ENCODE results near the gene RBMXL3.
"Not testable (repeated sequence)": the region's sequence is repeated elsewhere in the genome, so short reads cannot be mapped to it uniquely, and the experiment has no call there.

RBMXL3 gene

GRCh38 chrX:115189110-115189509, at the start of gene RBMXL3:
TSS of gene RBMXL3 (plus strand) at chrX:115189410. CDS start at chrX:115189442, 32 bp downstream.
- H3K27ac Mint-ChIP-seq: no peak within 1 kb of the TSS
- H3K9me3 Mint-ChIP-seq: no peaks in the 10 kb centered on the region
- H3K4me1 Mint-ChIP-seq (ENCODE audit: low read depth): no peaks in the 10 kb centered on the region
- H3K4me3 Mint-ChIP-seq: no peak within 1 kb of the TSS
- H3K36me3 Mint-ChIP-seq (ENCODE audit: low read depth): no peaks in the 10 kb centered on the region
- H3K27me3 Mint-ChIP-seq: no peaks in the 10 kb centered on the region

- Mint-ChIP-seq H3K9me3 (no peaks in the 10 kb centered on the region), H3K4me1 (ENCODE audit: low read depth) (no peaks in the 10 kb centered on the region), H3K27ac (no peak overlapping the region), H3K27me3 (no peaks in the 10 kb centered on the region), H3K4me3 (no peak overlapping the region), H3K36me3 (ENCODE audit: low read depth) (no peaks in the 10 kb centered on the region)
These were observed 47.2 kb upstream of the RBMXL3 start for GRCh38 chrX:115142057-115142456.

GRCh38 chrX:115147220-115147619, 42.0 kb upstream of the RBMXL3 start:
- H3K27ac Mint-ChIP-seq: no peak overlapping the region
- no peaks in the 10 kb centered on the region for H3K4me1 Mint-ChIP-seq (ENCODE audit: low read depth)
- H3K36me3 Mint-ChIP-seq (ENCODE audit: low read depth): no peaks in the 10 kb centered on the region
- no peaks in the 10 kb centered on the region for H3K9me3 Mint-ChIP-seq
- H3K27me3 Mint-ChIP-seq: no peaks in the 10 kb centered on the region
- H3K4me3 Mint-ChIP-seq: no peak overlapping the region

GRCh38 chrX:115173181-115173580, 16.0 kb upstream of the RBMXL3 start:
- Mint-ChIP-seq H3K4me3 (no peak overlapping the region), H3K27ac (no peak overlapping the region)

DNA sequence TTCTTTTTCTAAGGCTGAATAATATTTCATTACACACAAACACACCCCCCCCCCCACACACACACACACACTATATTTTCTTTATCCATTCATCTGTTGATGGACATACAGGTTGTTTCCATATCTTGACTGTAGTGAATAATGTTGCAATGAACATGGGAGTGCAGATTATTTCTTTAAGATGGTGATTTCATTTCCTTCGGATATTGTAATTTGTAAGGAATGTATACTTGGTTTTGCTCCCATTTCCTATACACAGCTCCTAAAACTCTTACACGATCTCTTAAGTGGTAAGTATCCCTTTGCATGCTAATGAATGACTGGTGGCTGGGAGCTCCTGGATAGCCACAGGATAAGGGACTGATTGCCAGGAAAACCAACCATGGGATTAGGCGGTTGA, 14.7 kb upstream of the RBMXL3 start:
- no peak overlapping the region for H3K27ac Mint-ChIP-seq
- no peak overlapping the region for H3K4me3 Mint-ChIP-seq
- no peaks in the 10 kb centered on the region for H3K4me1 Mint-ChIP-seq (ENCODE audit: low read depth)
- H3K9me3 Mint-ChIP-seq: no peaks in the 10 kb centered on the region
- H3K36me3 Mint-ChIP-seq (ENCODE audit: low read depth): no peaks in the 10 kb centered on the region
- H3K27me3 Mint-ChIP-seq: no peaks in the 10 kb centered on the region

More at GRCh38 chrX:115173181-115173580, 16.0 kb upstream of the RBMXL3 start:
- Mint-ChIP-seq H3K9me3 (no peaks in the 10 kb centered on the region), H3K27me3 (no peaks in the 10 kb centered on the region), H3K4me1 (ENCODE audit: low read depth) (no peaks in the 10 kb centered on the region), H3K36me3 (ENCODE audit: low read depth) (no peaks in the 10 kb centered on the region)

DNA sequence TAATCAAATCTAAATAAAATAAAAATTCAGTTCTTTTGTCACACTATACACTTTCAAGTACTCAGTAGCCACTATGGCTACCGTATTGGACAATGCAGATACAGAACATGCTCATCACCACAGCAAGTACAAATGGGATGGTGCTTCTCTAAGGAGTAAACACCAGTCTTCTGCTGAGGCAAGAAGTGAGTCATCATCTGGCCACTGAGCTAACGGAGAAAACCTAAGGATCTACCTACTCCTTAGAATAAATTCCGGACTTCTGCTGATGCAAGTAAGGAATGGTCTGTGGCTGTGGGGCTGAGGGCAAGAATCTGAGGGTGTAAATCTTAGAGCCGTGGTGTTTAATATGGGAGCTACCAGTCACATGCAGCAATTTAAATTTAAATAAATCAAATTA, 11.3 kb upstream of the RBMXL3 start:
- H3K27ac Mint-ChIP-seq: no peak overlapping the region
- H3K27me3 Mint-ChIP-seq: no peaks in the 10 kb centered on the region
- H3K4me3 Mint-ChIP-seq: no peak overlapping the region
- H3K36me3 Mint-ChIP-seq (ENCODE audit: low read depth): no peaks in the 10 kb centered on the region
- no peaks in the 10 kb centered on the region for H3K4me1 Mint-ChIP-seq (ENCODE audit: low read depth)
- no peaks in the 10 kb centered on the region for H3K9me3 Mint-ChIP-seq

DNA sequence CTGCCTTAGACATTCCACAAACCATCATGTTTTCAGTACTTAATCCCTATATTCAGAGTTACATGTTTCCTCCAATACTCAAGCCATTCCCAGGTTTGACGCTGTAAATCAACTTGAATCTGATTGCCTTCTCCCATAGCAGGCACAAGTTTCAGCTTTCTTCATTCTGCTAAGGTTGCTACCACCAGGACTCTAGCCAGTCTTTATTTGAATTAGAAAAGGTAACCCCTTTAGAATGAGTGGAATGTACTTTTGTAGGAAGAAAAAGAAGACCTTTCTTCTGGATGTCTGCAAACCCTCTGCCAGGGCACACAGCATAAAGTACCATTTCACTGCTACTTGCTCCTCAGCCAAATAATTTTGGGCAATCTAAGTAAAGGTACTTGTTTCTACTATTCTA, 10.7 kb upstream of the RBMXL3 start:
- Mint-ChIP-seq H3K9me3 (no peaks in the 10 kb centered on the region), H3K4me3 (no peak overlapping the region), H3K4me1 (ENCODE audit: low read depth) (no peaks in the 10 kb centered on the region), H3K27me3 (no peaks in the 10 kb centered on the region), H3K36me3 (ENCODE audit: low read depth) (no peaks in the 10 kb centered on the region), H3K27ac (no peak overlapping the region)

DNA sequence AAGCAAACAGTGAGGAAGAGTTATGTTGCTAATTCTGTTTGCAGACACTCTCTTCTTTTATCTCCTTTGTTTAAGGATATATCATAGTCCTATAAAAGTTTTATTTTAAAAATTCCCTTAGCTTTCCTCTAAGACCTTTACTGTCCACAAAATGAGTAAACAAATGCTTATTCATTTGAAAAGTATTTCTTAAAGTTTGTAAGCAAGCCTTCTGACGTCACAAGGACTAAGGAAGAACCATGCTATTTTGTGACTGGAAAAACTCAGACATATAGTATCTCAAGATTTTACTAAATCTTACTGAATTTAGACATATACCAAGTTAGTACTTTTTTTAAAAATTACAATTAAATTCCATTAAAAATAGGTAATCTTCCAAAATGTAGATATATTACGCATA, 5.2 kb upstream of the RBMXL3 start:
- no peak overlapping the region for H3K27ac Mint-ChIP-seq
- H3K36me3 Mint-ChIP-seq (ENCODE audit: low read depth): no peaks in the 10 kb centered on the region
- H3K9me3 Mint-ChIP-seq: no peaks in the 10 kb centered on the region

GRCh38 chrX:115189646-115190635, 731 bp downstream of the RBMXL3 start:
- Mint-ChIP-seq H3K4me1 (ENCODE audit: low read depth) (no peaks in the 10 kb centered on the region), H3K9me3 (no peaks in the 10 kb centered on the region), H3K4me3 (no peak overlapping the region), H3K27ac (no peak overlapping the region), H3K36me3 (ENCODE audit: low read depth) (no peaks in the 10 kb centered on the region), H3K27me3 (no peaks in the 10 kb centered on the region)

More for the DNA sequence above, 5.2 kb upstream of the RBMXL3 start:
- H3K4me1 Mint-ChIP-seq (ENCODE audit: low read depth): no peaks in the 10 kb centered on the region
- no peak overlapping the region for H3K4me3 Mint-ChIP-seq
- no peaks in the 10 kb centered on the region for H3K27me3 Mint-ChIP-seq

GRCh38 chrX:115190636-115191489, 1.7 kb downstream of the RBMXL3 start:
- Mint-ChIP-seq H3K4me3 (no peak overlapping the region), H3K36me3 (ENCODE audit: low read depth) (no peaks in the 10 kb centered on the region), H3K4me1 (ENCODE audit: low read depth) (no peaks in the 10 kb centered on the region), H3K27ac (no peak overlapping the region), H3K9me3 (no peaks in the 10 kb centered on the region), H3K27me3 (no peaks in the 10 kb centered on the region)

DNA sequence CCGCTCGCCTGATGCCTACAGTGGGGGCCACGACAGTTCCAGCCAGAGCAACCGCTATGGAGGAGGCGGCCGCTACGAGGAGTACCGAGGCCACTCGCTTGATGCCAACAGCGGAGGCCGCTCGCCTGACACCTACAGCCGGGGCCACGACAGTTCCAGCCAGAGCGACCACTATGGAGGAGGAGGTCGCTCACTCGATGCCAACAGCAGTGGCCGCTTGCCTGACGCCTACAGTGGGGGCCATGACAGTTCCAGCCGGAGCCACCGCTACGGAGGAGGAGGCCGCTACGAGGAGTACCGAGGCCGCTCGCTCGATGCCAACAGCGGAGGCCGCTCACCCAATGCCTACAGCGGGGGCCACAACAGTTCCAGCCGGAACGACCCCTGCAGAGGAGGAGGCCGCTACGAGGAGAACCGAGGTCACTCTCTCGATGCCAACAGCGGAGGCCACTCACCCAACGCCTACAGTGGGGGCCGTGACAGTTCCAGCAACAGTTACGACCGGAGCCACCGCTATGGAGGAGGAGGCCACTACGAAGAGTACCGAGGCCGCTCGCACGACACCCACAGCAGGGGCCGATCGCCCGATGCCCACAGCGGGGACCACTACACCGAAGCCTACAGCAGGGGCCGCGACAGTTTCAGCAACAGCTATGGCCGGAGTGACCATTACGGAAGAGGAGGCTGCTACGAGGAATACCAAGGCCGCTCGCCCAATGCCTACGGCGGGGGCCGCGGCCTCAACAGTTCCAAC, 2.5 kb downstream of the RBMXL3 start:
- H3K36me3 Mint-ChIP-seq (ENCODE audit: low read depth): no peaks in the 10 kb centered on the region

DNA sequence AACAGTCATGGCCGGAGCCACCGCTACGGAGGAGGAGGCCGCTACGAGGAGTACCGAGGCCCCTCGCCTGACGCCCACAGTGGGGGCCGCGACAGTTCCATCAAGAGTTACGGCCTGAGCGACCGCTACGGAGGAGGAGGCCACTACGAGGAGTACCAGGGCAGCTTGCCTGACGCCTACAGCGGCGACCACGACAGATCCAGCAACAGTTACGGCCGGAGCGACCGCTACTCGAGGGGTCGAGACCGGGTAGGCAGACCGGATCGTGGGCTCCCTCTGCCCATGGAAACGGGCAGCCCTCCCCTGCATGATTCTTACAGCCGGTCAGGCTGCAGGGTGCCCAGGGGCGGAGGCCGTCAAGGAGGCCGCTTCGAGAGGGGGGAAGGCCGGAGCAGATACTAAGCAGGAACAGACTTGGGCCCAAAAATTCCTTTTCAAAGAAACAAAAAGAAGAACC, 3.1 kb downstream of the RBMXL3 start:
- Mint-ChIP-seq H3K4me1 (ENCODE audit: low read depth) (no peaks in the 10 kb centered on the region), H3K4me3 (no peak overlapping the region), H3K27ac (no peak overlapping the region), H3K9me3 (no peaks in the 10 kb centered on the region), H3K36me3 (ENCODE audit: low read depth) (no peaks in the 10 kb centered on the region), H3K27me3 (no peaks in the 10 kb centered on the region)

More for the DNA sequence above, 2.5 kb downstream of the RBMXL3 start:
- Mint-ChIP-seq H3K9me3 (no peaks in the 10 kb centered on the region), H3K27me3 (no peaks in the 10 kb centered on the region), H3K27ac (no peak overlapping the region), H3K4me3 (no peak overlapping the region), H3K4me1 (ENCODE audit: low read depth) (no peaks in the 10 kb centered on the region)

DNA sequence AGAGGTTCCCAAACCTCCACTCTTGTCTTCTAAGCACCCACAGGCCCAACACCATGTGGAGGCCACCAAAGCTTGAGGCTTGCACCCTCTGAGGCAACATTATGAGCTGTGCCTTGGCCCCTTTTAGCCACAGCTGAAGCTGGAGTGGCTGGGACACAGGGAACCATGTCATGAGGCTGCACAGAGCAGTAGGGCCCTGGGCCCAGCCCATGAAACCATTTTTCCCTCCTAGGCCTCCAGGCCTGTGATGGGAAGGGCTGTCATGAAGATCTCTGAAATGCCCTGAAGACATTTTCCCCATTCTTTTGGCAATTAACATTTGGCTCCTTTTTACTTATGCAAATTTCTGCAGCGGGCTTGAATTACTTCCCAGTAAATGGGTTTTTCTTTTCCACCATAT, 14.8 kb downstream of the RBMXL3 start:
- no peak overlapping the region for H3K27ac Mint-ChIP-seq
- no peaks in the 10 kb centered on the region for H3K4me1 Mint-ChIP-seq (ENCODE audit: low read depth)
- no peak overlapping the region for H3K4me3 Mint-ChIP-seq
- H3K36me3 Mint-ChIP-seq (ENCODE audit: low read depth): no peaks in the 10 kb centered on the region
- no peaks in the 10 kb centered on the region for H3K27me3 Mint-ChIP-seq
- peaks cover 4% of the 10 kb centered on the region for H3K9me3 Mint-ChIP-seq

GRCh38 chrX:115209547-115209946, 20.3 kb downstream of the RBMXL3 start:
- not testable (repeated sequence) for H3K27ac Mint-ChIP-seq; H3K9me3 Mint-ChIP-seq; H3K36me3 Mint-ChIP-seq (ENCODE audit: low read depth); H3K27me3 Mint-ChIP-seq; H3K4me3 Mint-ChIP-seq; H3K4me1 Mint-ChIP-seq (ENCODE audit: low read depth)

Measured in stimulated activated naive CD8-positive, alpha-beta T cell treated with anti-CD3 and anti-CD28 coated beads, Interleukin-15, Interleukin-2, amounts not matched to agents 100 ng/mL and 50 ng/mL, for 24 hours (primary cell).